A673 (cell line): ENCODE results near the gene ZNF771. TPM values are rescaled to one million over a fixed set of nuclear protein-coding genes. Genes with fewer than 3 reads are reported as not detected.

ENCODE experiments used
- BruUV-seq: library from RNA; stranded (reverse); fragments of 400-500 nt; replicated peaks from 2 replicates; lab custom pipeline; 2021; lab: Mats Ljungman, UMichigan
- CTCF ChIA-PET: fragments of 300-600 bp; sonication (Branson Sonifier 250); formaldehyde crosslinking; loops from one replicate; lab custom pipeline; 2022; ENCODE audit warnings: antibody characterized with exemption; lab: Charles Lee
- POLR2A ChIA-PET: fragments of 300-600 bp; sonication (Branson Sonifier 250); formaldehyde crosslinking; loops from one replicate; lab custom pipeline; 2022; ENCODE audit warnings: antibody characterized with exemption; ENCODE audit not compliant: low non-redundant PET; lab: Charles Lee
- DNase-seq: peaks from one replicate; pipeline ENCODE4 v3.0.0-alpha.2; 2015; ENCODE audit warnings: low spot score
- H3K27ac ChIP-seq: fragments of 200-600 bp; sonication (generic); 2 replicates; pipeline ENCODE4 v1.5.1; 2016; ENCODE audit warnings: mixed run types, low read depth, mild to moderate bottlenecking, mixed read lengths, antibody characterized with exemption, low read length; ENCODE audit not compliant: poor library complexity, severe bottlenecking
- H3K27me3 ChIP-seq: fragments of 200-600 bp; sonication (generic); replicated peaks from 2 replicates; pipeline ENCODE4 v1.6.1; 2017; ENCODE audit warnings: mixed run types, low read depth, mild to moderate bottlenecking, mixed read lengths, antibody characterized with exemption, low read length; ENCODE audit not compliant: insufficient read depth, poor library complexity
- H3K36me3 ChIP-seq: fragments of 200-600 bp; sonication (generic); 2 replicates; pipeline ENCODE4 v1.6.1; 2016; ENCODE audit warnings: mixed run types, mild to moderate bottlenecking, mixed read lengths, antibody characterized with exemption, low read length; ENCODE audit not compliant: insufficient read depth, poor library complexity, severe bottlenecking
- H3K4me1 ChIP-seq: fragments of 200-600 bp; sonication (generic); 2 replicates; pipeline ENCODE4 v1.6.1; 2017; ENCODE audit warnings: mixed run types, mild to moderate bottlenecking, mixed read lengths, antibody characterized with exemption, low read length; ENCODE audit not compliant: insufficient read depth, poor library complexity, severe bottlenecking
- H3K4me3 ChIP-seq: fragments of 200-600 bp; sonication (generic); 2 replicates; pipeline ENCODE4 v1.5.1; 2016; ENCODE audit warnings: low read depth, mixed run types, mild to moderate bottlenecking, mixed read lengths, low read length; ENCODE audit not compliant: poor library complexity, severe bottlenecking
- H3K9me3 ChIP-seq: fragments of 200-600 bp; sonication (generic); 2 replicates; pipeline ENCODE4 v1.6.1; 2016; ENCODE audit warnings: mixed run types, low read depth, mild to moderate bottlenecking, mixed read lengths, antibody characterized with exemption, low read length; ENCODE audit not compliant: poor library complexity, severe bottlenecking
- CTCF ChIP-seq: fragments of 300-800, 200-600 bp; sonication (generic); conservative IDR thresholded peaks from 2 replicates; pipeline ENCODE4 v1.5.1; 2017; ENCODE audit warnings: low read depth, mild to moderate bottlenecking, antibody characterized with exemption, low read length, moderate library complexity, mixed read lengths
- EZH2 ChIP-seq: fragments of 200-600 bp; sonication (generic); IDR thresholded peaks from 2 replicates; pipeline ENCODE4 v1.6.1; 2017; ENCODE audit warnings: borderline replicate concordance, low read depth, mild to moderate bottlenecking, mixed read lengths, antibody characterized with exemption, low read length; ENCODE audit not compliant: poor library complexity, severe bottlenecking
- intact Hi-C: fragments of 100-400 bp; cut with micrococcal nuclease; formaldehyde crosslinking; loops from one replicate; pipeline ENCODE4 v1.10.0; 2022; ENCODE audit not compliant: unreplicated experiment
- total RNA-seq: library from RNA; stranded (reverse); gene quantifications from 2 replicates; pipeline ENCODE4 v1.2.3, GENCODE V29; 2021

ZNF771 gene
- total RNA-seq, 1 experiment from 2014 or later: 22.2 TPM

GRCh38 chr16:30434852-30435251 lies 27.4 kb downstream of the ZNF771 start:
- CTCF ChIA-PET: no interaction called here
- H3K9me3 ChIP-seq: no peaks in the 10 kb centered on the region
- TF ChIP-seq CTCF: no peak
- no peak for TF ChIP-seq EZH2
- no TSS peak for BruUV-seq
- intact Hi-C loops: no loop called here
- H3K27ac ChIP-seq: no peak overlapping the region
- no peaks in the 10 kb centered on the region for H3K27me3 ChIP-seq
- no peaks in the 10 kb centered on the region for H3K36me3 ChIP-seq
- POLR2A ChIA-PET: interaction anchor here (0.7 kb wide), 1 partner anchor 8 kb away, joined by 27 read pairs; no protein-coding TSS in a partner anchor
- no peak overlapping the region for H3K4me3 ChIP-seq
- H3K4me1 ChIP-seq: peaks cover 6% of the 10 kb centered on the region
- no peak for DNase-seq

GRCh38 chr16:30437511-30438046 lies 30.2 kb downstream of the ZNF771 start:
- Histone ChIP-seq H3K27me3 (no peaks in the 10 kb centered on the region), H3K36me3 (no peaks in the 10 kb centered on the region), H3K4me3 (no peak overlapping the region), H3K4me1 (no peaks in the 10 kb centered on the region), H3K27ac (no peak overlapping the region), H3K9me3 (no peaks in the 10 kb centered on the region)
- TF ChIP-seq EZH2 (no peak), CTCF (no peak)
- no peak for DNase-seq
- POLR2A ChIA-PET: no interaction called here
- CTCF ChIA-PET: no interaction called here
- intact Hi-C loops: no loop called here
- BruUV-seq: no TSS peak

GRCh38 chr16:30438835-30439234 lies 31.4 kb downstream of the ZNF771 start:
- BruUV-seq: no TSS peak
- Histone ChIP-seq H3K27ac (no peak overlapping the region), H3K4me1 (no peaks in the 10 kb centered on the region), H3K36me3 (peaks cover 7% of the 10 kb centered on the region), H3K27me3 (no peaks in the 10 kb centered on the region), H3K9me3 (no peaks in the 10 kb centered on the region), H3K4me3 (no peak overlapping the region)
- DNase-seq: no peak
- intact Hi-C loops: no loop called here
- CTCF ChIA-PET: no interaction called here
- POLR2A ChIA-PET: no interaction called here
- TF ChIP-seq EZH2 (no peak), CTCF (no peak)
